Renal cortical epithelial cell (primary cell): Measurements from ENCODE around the gene ZNF593OS. TPM values are rescaled to one million over a fixed set of nuclear protein-coding genes. Genes with fewer than 3 reads are reported as not detected.

Experiments used
- DNase-seq: peaks from one replicate; pipeline ENCODE4 v3.0.0-alpha.2; 2011; ENCODE audit warnings: low read depth
- total RNA-seq: library from RNA; depleted of rRNA; stranded (reverse); fragments of >200 nt; gene quantifications from 2 replicates; pipeline ENCODE4 v1.2.3, GENCODE V29; 2014

The ZNF593OS gene
- total RNA-seq, 1 donor from 2014 or later = not detected

GRCh38 chr1:26126321-26127084, 45.1 kb downstream of the ZNF593OS start:
- DNase-seq = peak; percentile 54

DNA sequence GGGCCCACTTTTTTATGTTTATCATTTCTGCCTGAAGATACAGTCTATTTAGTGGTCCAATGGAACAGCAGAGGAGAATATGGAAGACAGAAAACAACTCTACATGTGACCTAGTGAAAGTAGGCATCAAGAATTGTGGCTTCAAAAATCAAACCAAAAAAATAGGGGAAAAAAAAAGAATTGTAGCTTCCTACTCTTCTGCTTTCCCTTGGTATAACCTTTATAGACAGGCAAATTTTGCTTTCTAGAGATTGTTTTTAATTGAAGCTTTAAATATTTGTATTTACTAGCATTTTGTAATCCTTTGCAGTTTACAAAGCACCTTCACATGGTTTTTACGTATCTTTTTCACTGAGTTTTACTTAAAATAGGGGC, 45.7 kb downstream of the ZNF593OS start:
- no peak for DNase-seq

DNA sequence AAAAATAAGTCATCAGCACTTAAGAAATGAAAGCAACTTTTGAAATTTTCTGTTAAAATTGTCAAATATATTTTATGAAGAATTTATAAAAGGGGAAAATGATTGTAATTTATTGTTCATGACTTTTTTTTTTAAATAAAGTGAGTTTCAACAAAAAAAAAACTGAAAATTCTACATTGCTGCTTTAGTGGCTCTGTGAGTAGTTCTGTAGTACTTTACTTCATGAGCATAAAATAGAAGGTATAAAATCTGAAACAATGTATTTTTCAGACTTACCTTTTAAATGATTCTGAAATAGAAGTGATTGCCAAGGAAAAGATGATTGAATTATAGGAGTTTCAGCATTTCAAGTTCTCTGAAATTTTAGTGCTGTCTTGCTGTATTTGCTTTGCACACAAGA, 46.2 kb downstream of the ZNF593OS start:
- no peak for DNase-seq

DNA sequence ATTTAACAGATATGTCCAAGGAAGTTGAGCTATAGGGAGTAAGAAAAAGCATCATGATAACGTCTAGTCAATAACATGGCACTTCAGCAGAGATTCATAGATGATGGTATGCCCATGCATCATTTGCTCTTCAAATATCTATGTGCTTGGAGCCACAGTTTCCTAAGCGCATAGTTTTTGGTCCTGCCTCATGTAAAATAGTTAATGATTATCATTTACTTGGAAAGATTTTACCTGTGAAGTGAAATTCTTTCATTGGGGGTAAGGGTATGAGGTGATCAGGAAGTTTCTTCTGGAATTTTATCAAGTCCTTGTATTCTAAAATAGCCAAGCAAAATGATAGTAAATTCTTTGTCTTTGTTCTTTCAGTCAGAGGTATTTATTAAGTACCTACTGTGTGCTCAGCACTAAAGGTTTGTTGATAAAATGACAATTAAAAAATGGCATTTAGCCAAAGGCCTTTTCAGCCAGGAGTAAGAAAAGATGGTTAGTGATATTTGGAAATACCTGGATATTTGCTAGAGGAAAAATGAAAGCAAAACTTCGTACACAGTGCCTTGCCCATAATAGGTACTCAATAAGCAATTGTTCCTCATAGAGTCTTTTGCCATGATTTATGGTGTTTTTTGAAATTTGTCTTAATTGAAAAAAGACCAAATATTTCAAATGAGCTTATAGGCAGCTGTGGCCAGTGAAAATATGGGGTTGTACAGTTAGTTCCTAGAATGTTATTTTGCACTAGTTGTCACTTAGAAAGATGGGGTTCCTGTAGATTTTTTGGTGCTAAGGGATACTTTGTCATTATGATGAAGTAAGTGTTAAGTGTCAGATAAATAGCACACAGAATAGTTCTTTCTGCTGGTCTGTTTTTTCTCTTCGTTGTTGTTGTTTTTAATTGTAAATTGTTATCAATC, 47.0 kb downstream of the ZNF593OS start:
- no peak for DNase-seq

- DNase-seq = no peak
Measured at GRCh38 chr1:26122988-26123973, 48.4 kb downstream of the ZNF593OS start.

GRCh38 chr1:26121854-26122773, 49.5 kb downstream of the ZNF593OS start:
- no peak for DNase-seq

- no peak for DNase-seq
Measured at GRCh38 chr1:26119892-26120608, 51.6 kb downstream of the ZNF593OS start.

Other genes starting within 250 kb of the ZNF593OS start
- gene PAFAH2, start 173.8 kb downstream of the ZNF593OS start, total RNA-seq = 14.8 and 18.5 TPM in 2 replicates
- 0.05 TPM in 1 of 2 replicates, not detected in the other for gene EXTL1, start 150.1 kb downstream of the ZNF593OS start, total RNA-seq
- gene SLC30A2, start 125.7 kb downstream of the ZNF593OS start, total RNA-seq = 1.1 and 1.4 TPM in 2 replicates
- gene TRIM63, start 104.2 kb downstream of the ZNF593OS start, total RNA-seq = not detected in 2 replicates
- gene PDIK1L, start 60.0 kb downstream of the ZNF593OS start, total RNA-seq = 4.7 and 5.6 TPM in 2 replicates
- gene FAM110D, start 12.8 kb downstream of the ZNF593OS start, total RNA-seq = not detected in 2 replicates
- gene C1orf232, start 2.9 kb downstream of the ZNF593OS start, total RNA-seq = not detected in 2 replicates
- 6.7 and 15.6 TPM in 2 replicates for gene ZNF593, start 1.9 kb downstream of the ZNF593OS start, total RNA-seq
- 5.2 and 6.4 TPM in 2 replicates for gene CNKSR1, start 5.7 kb upstream of the ZNF593OS start, total RNA-seq
- not detected in 2 replicates for gene CATSPER4, start 18.8 kb upstream of the ZNF593OS start, total RNA-seq
- 6.6 and 9.4 TPM in 2 replicates for gene CEP85, start 62.4 kb upstream of the ZNF593OS start, total RNA-seq
- 12.8 and 17.5 TPM in 2 replicates for gene SH3BGRL3, start 108.3 kb upstream of the ZNF593OS start, total RNA-seq
- 1.9 and 9.6 TPM in 2 replicates for gene UBXN11, start 134.8 kb upstream of the ZNF593OS start, total RNA-seq
- gene CD52, start 146.1 kb upstream of the ZNF593OS start, total RNA-seq = not detected in 2 replicates
- gene CRYBG2, start 182.3 kb upstream of the ZNF593OS start, total RNA-seq = 0.35 and 7.1 TPM in 2 replicates
- gene ZNF683, start 200.9 kb upstream of the ZNF593OS start, total RNA-seq = not detected in 2 replicates
- not detected in 2 replicates for gene LIN28A, start 239.0 kb upstream of the ZNF593OS start, total RNA-seq